ENCODE data around the gene TIAM1. TPM values are rescaled to one million over a fixed set of nuclear protein-coding genes. Genes with fewer than 3 reads are reported as not detected.

TIAM1 gene
- total RNA-seq, 1 donor from 2014 or later: 2.1 TPM

GRCh38 chr21:31158789-31159581, 185.1 kb downstream of the TIAM1 start:
- no peak for DNase-seq (ENCODE audit: low spot score)
- intact Hi-C loops (cut with DNase I): no loop called here

- intact Hi-C loops (cut with DNase I): no loop called here
- no peak for DNase-seq (ENCODE audit: low spot score)
Measured at GRCh38 chr21:31157756-31158155, 186.3 kb downstream of the TIAM1 start.

GRCh38 chr21:31156662-31157061, 187.4 kb downstream of the TIAM1 start:
- DNase-seq (ENCODE audit: low spot score): no peak
- intact Hi-C loops (cut with DNase I): no loop called here

- DNase-seq (ENCODE audit: low spot score): no peak
Measured at GRCh38 chr21:31156169-31156568, 187.9 kb downstream of the TIAM1 start.

GRCh38 chr21:31151156-31152045, 192.7 kb downstream of the TIAM1 start:
- DNase-seq (ENCODE audit: low spot score): no peak

More at GRCh38 chr21:31156169-31156568, 187.9 kb downstream of the TIAM1 start:
- intact Hi-C loops (cut with DNase I): no loop called here

GRCh38 chr21:31145274-31145673, 198.8 kb downstream of the TIAM1 start:
- DNase-seq (ENCODE audit: low spot score): no peak
- intact Hi-C loops (cut with DNase I): no loop called here

More at GRCh38 chr21:31151156-31152045, 192.7 kb downstream of the TIAM1 start:
- intact Hi-C loops (cut with DNase I): no loop called here

- no peak for DNase-seq (ENCODE audit: low spot score)
- intact Hi-C loops (cut with DNase I): no loop called here
Measured at GRCh38 chr21:31143036-31143435, 201.0 kb downstream of the TIAM1 start.

GRCh38 chr21:31142600-31142999, 201.5 kb downstream of the TIAM1 start:
- intact Hi-C loops (cut with DNase I): no loop called here
- no peak for DNase-seq (ENCODE audit: low spot score)

- intact Hi-C loops (cut with DNase I): no loop called here
- no peak for DNase-seq (ENCODE audit: low spot score)
Measured at GRCh38 chr21:31141389-31142000, 202.6 kb downstream of the TIAM1 start.

- DNase-seq (ENCODE audit: low spot score): no peak
- intact Hi-C loops (cut with DNase I): no loop called here
Measured at GRCh38 chr21:31140676-31141075, 203.4 kb downstream of the TIAM1 start.

GRCh38 chr21:31140025-31140424, 204.0 kb downstream of the TIAM1 start:
- intact Hi-C loops (cut with DNase I): no loop called here
- DNase-seq (ENCODE audit: low spot score): no peak

GRCh38 chr21:31137960-31138359, 206.1 kb downstream of the TIAM1 start:
- no peak for DNase-seq (ENCODE audit: low spot score)
- intact Hi-C loops (cut with DNase I): no loop called here

- no peak for DNase-seq (ENCODE audit: low spot score)
- intact Hi-C loops (cut with DNase I): no loop called here
Measured at GRCh38 chr21:31136891-31137290, 207.2 kb downstream of the TIAM1 start.

GRCh38 chr21:31135531-31136184, 208.4 kb downstream of the TIAM1 start:
- DNase-seq (ENCODE audit: low spot score): no peak
- intact Hi-C loops (cut with DNase I): no loop called here

- no peak for DNase-seq (ENCODE audit: low spot score)
- intact Hi-C loops (cut with DNase I): no loop called here
Measured at GRCh38 chr21:31133243-31133830, 210.7 kb downstream of the TIAM1 start.

- intact Hi-C loops (cut with DNase I): no loop called here
- DNase-seq (ENCODE audit: low spot score): no peak
Measured at GRCh38 chr21:31132574-31133242, 211.4 kb downstream of the TIAM1 start.

- DNase-seq (ENCODE audit: low spot score): no peak
- intact Hi-C loops (cut with DNase I): no loop called here
Measured at GRCh38 chr21:31130821-31131220, 213.2 kb downstream of the TIAM1 start.

- intact Hi-C loops (cut with DNase I): no loop called here
- no peak for DNase-seq (ENCODE audit: low spot score)
Measured at GRCh38 chr21:31128234-31128633, 215.8 kb downstream of the TIAM1 start.

GRCh38 chr21:31124010-31124409, 220.1 kb downstream of the TIAM1 start:
- DNase-seq (ENCODE audit: low spot score): no peak
- intact Hi-C loops (cut with DNase I): loop anchor here (5.0 kb wide), 1 partner anchor 53 kb away; no protein-coding TSS in a partner anchor
